Spleen (tissue), 7 donors: ENCODE data around the gene AMPH.
"Not testable (repeated sequence)": the region's sequence is repeated elsewhere in the genome, so short reads cannot be mapped to it uniquely, and the experiment has no call there.

Source experiments
- CTCF ChIP-seq, 11 experiments: fragments of 200-600 bp in 7 of 11; fragments of 450-650 bp in 4 of 11; sonication (generic) in 4 of 11; IDR thresholded peaks in 8 of 11; conservative IDR thresholded peaks in 3 of 11; 1 replicate in 7 of 11; 2 replicates in 4 of 11; pipeline versions ENCODE4 v1.4.0 to v1.8.0; 2016 to 2021; ENCODE audit warnings: antibody characterized with exemption in 11 of 11, inconsistent platforms in 4 of 11, mild to moderate bottlenecking in 1 of 11
- POLR2A ChIP-seq, 3 donors: fragments of 450-650 bp; IDR thresholded peaks; one replicate each; pipeline ENCODE4 v1.5.1; 2017; ENCODE audit warnings: antibody characterized with exemption in 3 of 3, mild to moderate bottlenecking in 1 of 3
- POLR2AphosphoS5 ChIP-seq, 3 donors: sonication (generic); formaldehyde crosslinking; IDR thresholded peaks; one replicate each; pipeline ENCODE4 v1.5.1; 2017; ENCODE audit warnings: antibody characterized with exemption in 3 of 3
- donor health status: DM: no; HTN: no; CAD: no; lungs with moderate emphysema.
- donor health status: DM: no; HTN: no; CAD: no.
- donor health status: DM: no; HTN: no; CAD: no.

DNA sequence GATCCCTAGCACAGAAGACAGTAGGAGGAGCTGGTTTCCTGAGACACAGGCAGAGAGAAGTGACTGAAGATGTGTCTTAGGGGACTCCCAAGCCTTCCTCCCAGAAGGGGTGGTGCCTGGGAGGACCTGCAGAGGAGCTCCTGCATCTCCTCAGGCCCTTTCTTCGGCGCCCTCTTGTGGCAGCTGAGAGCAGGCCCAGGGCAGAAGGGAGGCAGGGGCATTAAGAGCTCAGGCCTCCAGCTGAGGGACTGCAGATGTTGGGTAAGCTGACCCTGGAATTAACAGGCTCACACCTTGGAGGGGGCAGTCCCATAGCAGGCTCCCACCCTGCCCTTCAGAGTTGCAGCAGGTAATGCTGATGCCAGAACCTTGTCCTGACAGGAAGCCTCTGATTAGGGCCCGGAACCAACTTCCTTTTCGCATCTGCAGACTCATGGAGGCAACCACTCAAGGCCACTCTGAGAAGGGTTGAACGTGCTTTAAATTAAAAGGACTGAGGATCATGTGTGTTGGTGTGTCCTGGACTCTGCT lies 272.0 kb downstream of the AMPH start:
- peak; percentile 5 to 81 (median 60) for TF ChIP-seq CTCF (IDR thresholded peaks at IDR 0.05 in 8 of 11, conservative IDR thresholded peaks at IDR 0.05 in 3 of 11)
- peak; percentile 47 to 68 (median 52) for TF ChIP-seq POLR2AphosphoS5 (IDR thresholded peaks at IDR 0.05)
- TF ChIP-seq POLR2A (IDR thresholded peaks at IDR 0.05) = not testable (repeated sequence)
